HepG2 (cell line): ENCODE measurements around the gene GAB3. TPM values are rescaled to one million over a fixed set of nuclear protein-coding genes. Genes with fewer than 3 reads are reported as not detected.

Experiments
- BHLHE40 ChIP-seq: IDR thresholded peaks from 2 replicates; pipeline ENCODE4 v1.6.1; 2011; ENCODE audit warnings: low read length, improper control_type of control experiment
- CSRNP1 ChIP-seq: sonication (generic); formaldehyde crosslinking; IDR thresholded peaks from 2 replicates; pipeline ENCODE4 v1.8.1; 2023; ENCODE audit warnings: mild to moderate bottlenecking, missing genetic modification reagents
- E2F1 ChIP-seq: sonication (generic); formaldehyde crosslinking; IDR thresholded peaks from 2 replicates; pipeline ENCODE4 v1.5.0; 2020; ENCODE audit warnings: missing genetic modification reagents
- ELF4 ChIP-seq: sonication (generic); formaldehyde crosslinking; IDR thresholded peaks from 2 replicates; pipeline ENCODE4 v1.5.0; 2020; ENCODE audit warnings: missing genetic modification reagents, mild to moderate bottlenecking, moderate library complexity, borderline replicate concordance
- FOXP4 ChIP-seq: sonication (generic); formaldehyde crosslinking; IDR thresholded peaks from 2 replicates; pipeline ENCODE4 v1.4.0; 2020; ENCODE audit warnings: missing genetic modification reagents
- GATAD2A ChIP-seq: IDR thresholded peaks from 2 replicates; pipeline ENCODE4 v1.6.1; 2016
- HDAC6 ChIP-seq: fragments of 200-600 bp; sonication (generic); IDR thresholded peaks from 2 replicates; pipeline ENCODE4 v1.7.0; 2017; ENCODE audit warnings: mild to moderate bottlenecking, antibody characterized with exemption, low read length, low read depth
- HNRNPK ChIP-seq: fragments of 200-400 bp; formaldehyde crosslinking; IDR thresholded peaks from 2 replicates; pipeline ENCODE4 v1.6.1; 2018; ENCODE audit warnings: low read length, low read depth, moderate library complexity, mild to moderate bottlenecking; ENCODE audit not compliant: poor library complexity, severe bottlenecking
- JUN ChIP-seq: sonication (generic); formaldehyde crosslinking; IDR thresholded peaks from 2 replicates; pipeline ENCODE4 v1.4.0; 2020; ENCODE audit warnings: mild to moderate bottlenecking, missing genetic modification reagents
- KLF9 ChIP-seq: IDR thresholded peaks from 2 replicates; pipeline ENCODE4 v1.6.1; 2016; ENCODE audit warnings: low read depth
- POLR2A ChIP-seq, 2 experiments: IDR thresholded peaks; 2 replicates each; pipeline ENCODE4 v1.6.1; 2011; ENCODE audit warnings: low read depth in 2 of 2, low read length in 2 of 2, mild to moderate bottlenecking in 1 of 2, moderate library complexity in 1 of 2; ENCODE audit not compliant: insufficient read depth in 1 of 2
- REXO4 ChIP-seq: sonication (generic); formaldehyde crosslinking; IDR thresholded peaks from 2 replicates; pipeline ENCODE4 v1.8.0; 2022; ENCODE audit warnings: missing genetic modification reagents, mild to moderate bottlenecking, borderline replicate concordance
- SPEN ChIP-seq: sonication (generic); formaldehyde crosslinking; IDR thresholded peaks from 2 replicates; pipeline ENCODE4 v1.5.1; 2020; ENCODE audit warnings: low read depth, mild to moderate bottlenecking, missing genetic modification reagents
- SRSF1 ChIP-seq: fragments of 200-400 bp; formaldehyde crosslinking; optimal IDR thresholded peaks from 2 replicates; pipeline ENCODE3; 2017; ENCODE audit warnings: mild to moderate bottlenecking, low read depth, low read length, moderate library complexity
- THAP8 ChIP-seq: sonication (generic); formaldehyde crosslinking; IDR thresholded peaks from 2 replicates; pipeline ENCODE4 v1.5.1; 2020; ENCODE audit warnings: missing genetic modification reagents, mild to moderate bottlenecking, borderline replicate concordance
- ZNF335 ChIP-seq: sonication (generic); formaldehyde crosslinking; IDR thresholded peaks from 2 replicates; pipeline ENCODE4 v1.4.0; 2020; ENCODE audit warnings: missing genetic modification reagents
- ZNF484 ChIP-seq: sonication (generic); formaldehyde crosslinking; IDR thresholded peaks from 2 replicates; pipeline ENCODE4 v1.5.1; 2020; ENCODE audit warnings: mild to moderate bottlenecking, low read depth, missing genetic modification reagents, borderline replicate concordance
- ZNF646 ChIP-seq: sonication (generic); formaldehyde crosslinking; IDR thresholded peaks from 2 replicates; pipeline ENCODE4 v1.9.0; 2021; ENCODE audit warnings: mild to moderate bottlenecking, missing genetic modification reagents
- ZNF713 ChIP-seq: sonication (generic); formaldehyde crosslinking; IDR thresholded peaks from 2 replicates; pipeline ENCODE4 v1.4.0; 2020; ENCODE audit warnings: mild to moderate bottlenecking, missing genetic modification reagents
- polyA plus RNA-seq, 8 experiments: library from polyadenylated mRNA; depleted of rRNA in 3 of 8; stranded (reverse) in 7 of 8; unstranded in 1 of 8; fragments of >200 nt; fragmentation: Illumina TruSeq in 4 of 8; extraction: Trizol in 4 of 8; gene quantifications; 2 replicates each; pipeline versions ENCODE4 v1.2.1 to v1.2.3, GENCODE V29; 2011 to 2016; ENCODE audit warnings: low read depth in 4 of 8, missing spikeins in 1 of 8, mixed read lengths in 1 of 8; ENCODE audit not compliant: insufficient read depth in 1 of 8
- total RNA-seq, 5 experiments: library from RNA; depleted of rRNA; stranded (reverse); fragments of >200 nt; fragmentation: Illumina TruSeq; extraction: Trizol; gene quantifications; 2 replicates each; pipeline ENCODE4 v1.2.3, GENCODE V29; 2016; ENCODE audit warnings: low read depth in 1 of 5

The GAB3 gene
- total and polyA plus RNA-seq, 2 of the 13 experiments (the other 11 are each of a cell fraction or from before 2014, with no cell fraction given) = not detected

- TF ChIP-seq ZNF335 (CRISPR knock-in tag) (no peak), BHLHE40 (no peak), JUN (CRISPR knock-in tag) (no peak), ZNF484 (CRISPR knock-in tag) (no peak), CSRNP1 (CRISPR knock-in tag) (no peak), HNRNPK (no peak), GATAD2A (no peak), ZNF713 (CRISPR knock-in tag) (no peak), POLR2A (IDR thresholded peaks at IDR 0.05; ENCODE audit: insufficient read depth in 1 of 2, low read depth in 2 of 2, low read length in 2 of 2) (peak in 1 of 2 experiments; percentile 28; a peak in 1 of 4 replicates), KLF9 (0 out of 2 replicates have a peak, but pooled peaks have one; percentile 59), SPEN (CRISPR knock-in tag) (no peak), REXO4 (no peak), ZNF646 (CRISPR knock-in tag) (no peak), E2F1 (no peak), SRSF1 (no peak), THAP8 (CRISPR knock-in tag) (no peak), FOXP4 (no peak), ELF4 (CRISPR knock-in tag) (no peak), HDAC6 (no peak)
Measured at GRCh38 chrX:154761977-154762536, 11.2 kb upstream of the GAB3 start (continued).
